Measurements from ENCODE around the gene FAM181A.
A peak's percentile ranks its signal among the peaks of the same experiment; 100 is the strongest.

The FAM181A gene

DNA sequence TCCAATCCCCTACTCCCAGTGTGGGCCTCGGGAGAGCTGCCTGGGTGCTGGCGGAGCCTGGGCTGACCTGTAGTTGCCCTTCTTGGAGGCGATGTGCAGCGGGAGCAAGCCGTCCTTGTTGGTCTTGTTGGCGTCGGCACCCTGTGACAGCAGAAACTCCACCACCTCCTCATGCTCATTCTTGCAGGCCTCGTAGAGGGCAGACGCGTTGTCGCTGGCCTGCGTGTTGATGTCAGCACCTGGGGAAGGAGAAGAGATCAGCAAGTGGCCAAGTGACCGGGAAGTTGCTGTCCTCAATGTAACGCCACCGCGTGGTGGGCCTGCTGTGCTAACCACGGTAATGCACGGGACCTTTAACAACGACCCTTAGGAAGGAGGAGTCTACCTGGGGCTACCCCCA lies 20.1 kb downstream of the FAM181A start:
- no peak for DNase-seq

DNA sequence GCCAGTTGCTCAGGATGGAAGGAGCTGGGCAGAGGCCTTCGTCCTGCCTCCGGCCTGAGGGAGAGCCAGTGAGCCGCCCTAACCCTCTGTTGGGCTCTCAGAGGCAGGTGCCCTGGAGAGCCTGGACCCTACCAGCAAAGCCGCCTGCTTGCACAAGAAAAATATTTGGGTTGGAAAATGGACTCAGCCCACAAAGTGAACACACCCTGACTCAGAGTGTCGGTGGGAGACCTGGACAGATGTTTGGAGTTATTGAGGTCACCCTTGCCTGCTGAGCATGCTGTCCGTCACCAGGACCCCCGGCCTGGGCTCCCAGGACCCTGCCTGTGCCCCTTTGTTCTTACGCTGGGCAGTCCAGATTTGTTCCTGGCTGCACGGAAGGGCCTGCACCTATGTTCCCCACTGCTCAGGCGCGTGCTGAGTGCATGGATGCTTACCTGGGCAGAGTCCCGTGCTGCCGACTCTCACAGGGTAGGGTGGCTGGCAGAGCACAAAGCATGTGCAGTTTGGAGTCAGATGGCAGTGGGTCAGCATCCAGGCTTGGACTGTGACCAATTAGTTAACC lies 22.4 kb downstream of the FAM181A start:
- no peak for DNase-seq

DNA sequence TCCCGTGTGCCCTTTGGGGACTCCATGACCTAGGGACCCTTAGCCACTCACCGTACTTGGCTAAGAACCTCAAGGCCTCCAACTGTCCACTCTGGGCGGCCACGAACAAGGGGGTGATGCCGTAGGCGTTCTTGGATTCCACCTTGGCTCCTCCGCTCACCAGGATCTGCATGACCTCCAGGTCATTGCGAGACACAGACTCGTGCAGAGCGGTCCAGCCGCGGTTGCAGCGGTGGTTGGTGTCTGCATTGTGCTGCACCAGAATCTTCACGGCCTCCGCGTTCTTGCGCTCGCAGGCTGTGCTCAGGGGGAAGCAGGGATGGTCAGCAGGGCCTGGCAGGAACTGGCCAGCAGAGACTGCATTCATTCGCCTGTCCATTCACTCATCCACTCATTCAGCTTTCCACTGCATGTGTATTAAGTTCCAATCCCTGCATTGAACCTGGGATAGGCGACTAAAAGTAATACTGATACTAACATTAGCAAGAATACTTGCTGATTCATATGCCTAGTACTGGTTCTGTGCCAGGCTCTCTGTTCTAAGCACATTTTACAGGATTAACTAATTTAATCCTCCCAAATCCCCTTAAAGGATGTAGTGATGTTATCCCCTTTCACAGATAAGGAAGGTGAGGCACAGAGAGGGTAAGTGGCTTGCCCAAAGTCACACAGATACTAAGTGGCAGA lies 23.9 kb downstream of the FAM181A start:
- no peak for DNase-seq

DNA sequence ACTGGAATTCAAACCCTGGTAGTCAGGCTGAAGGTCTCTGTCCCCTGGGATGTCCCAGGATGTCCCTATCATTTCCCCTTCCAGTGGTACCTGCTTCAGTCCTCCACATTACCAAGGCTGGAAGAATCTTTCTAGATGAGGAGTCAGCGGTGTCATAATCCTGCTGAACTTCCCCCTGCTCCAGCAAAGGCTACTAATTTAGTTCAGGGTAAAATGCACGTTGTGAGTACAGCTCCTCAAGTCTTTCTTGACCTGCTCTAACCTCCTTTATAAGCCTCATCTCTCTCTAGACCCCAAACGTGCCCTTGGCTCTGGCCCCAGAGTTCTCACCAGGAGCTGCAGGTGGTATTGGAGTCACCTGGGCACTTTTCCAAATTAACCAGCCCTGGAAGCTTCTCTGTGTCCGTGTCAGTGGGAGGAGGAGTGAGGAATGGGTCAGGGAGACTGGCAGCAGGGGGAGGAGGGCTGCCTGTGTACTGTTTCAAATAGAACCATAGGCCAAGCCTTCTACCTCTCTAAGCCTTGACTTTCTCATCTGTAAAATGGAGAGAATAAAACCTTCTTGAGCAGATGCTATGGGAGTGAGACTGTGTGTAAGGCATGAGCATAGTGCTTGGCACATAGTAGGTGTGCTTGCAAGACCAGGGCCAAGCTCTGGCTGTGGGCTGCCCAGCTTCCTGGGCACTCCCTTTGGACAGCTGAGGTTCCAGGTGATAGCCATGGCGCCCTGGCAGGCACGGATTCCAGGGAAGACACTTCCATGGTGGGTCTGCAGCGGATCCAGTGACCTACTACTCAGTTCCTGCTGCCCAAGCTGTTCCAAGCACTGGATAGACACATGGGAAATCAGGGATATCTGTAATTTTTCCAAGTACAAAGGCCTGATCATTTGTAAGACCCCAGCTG lies 24.7 kb downstream of the FAM181A start:
- DNase-seq: no peak

DNA sequence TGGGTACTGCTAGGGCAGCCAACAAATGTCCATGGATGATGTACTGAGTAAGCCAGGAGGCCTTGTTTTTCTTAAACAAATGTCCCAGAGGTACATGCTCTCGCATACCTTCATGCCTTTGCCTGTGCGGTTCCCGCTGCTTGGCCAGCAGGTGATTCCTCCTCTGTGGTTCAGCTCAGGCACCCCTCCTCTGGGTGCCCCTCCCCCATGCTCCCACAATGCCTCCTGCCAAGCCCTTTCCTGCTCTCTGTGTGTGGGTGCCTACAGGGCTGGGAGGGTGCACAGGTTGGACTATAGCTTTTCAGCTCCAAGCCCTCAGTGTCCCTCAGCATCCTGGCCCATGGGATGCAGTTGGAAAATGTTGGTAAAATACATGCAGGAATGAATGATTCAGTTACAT lies 25.7 kb downstream of the FAM181A start:
- no peak for DNase-seq

DNA sequence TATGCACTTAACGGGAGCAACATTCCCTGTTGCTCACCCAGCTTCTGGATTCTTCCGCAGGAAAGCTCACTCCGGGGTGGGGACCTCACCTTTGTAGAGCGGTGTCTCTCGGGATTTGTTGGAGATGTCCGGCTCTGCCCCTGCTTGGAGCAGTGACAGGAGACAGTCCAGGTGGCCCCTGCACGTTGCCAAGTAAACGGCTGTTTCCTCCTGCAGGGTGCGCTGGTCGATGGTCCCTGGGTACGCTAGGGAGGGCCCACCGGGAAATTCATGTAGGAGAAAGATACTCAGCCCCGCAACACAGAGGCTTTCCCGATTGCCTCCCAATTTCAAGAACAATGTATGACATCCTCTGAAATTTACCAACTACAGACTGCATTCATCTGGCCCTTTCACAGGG lies 26.1 kb downstream of the FAM181A start:
- no peak for DNase-seq

DNA sequence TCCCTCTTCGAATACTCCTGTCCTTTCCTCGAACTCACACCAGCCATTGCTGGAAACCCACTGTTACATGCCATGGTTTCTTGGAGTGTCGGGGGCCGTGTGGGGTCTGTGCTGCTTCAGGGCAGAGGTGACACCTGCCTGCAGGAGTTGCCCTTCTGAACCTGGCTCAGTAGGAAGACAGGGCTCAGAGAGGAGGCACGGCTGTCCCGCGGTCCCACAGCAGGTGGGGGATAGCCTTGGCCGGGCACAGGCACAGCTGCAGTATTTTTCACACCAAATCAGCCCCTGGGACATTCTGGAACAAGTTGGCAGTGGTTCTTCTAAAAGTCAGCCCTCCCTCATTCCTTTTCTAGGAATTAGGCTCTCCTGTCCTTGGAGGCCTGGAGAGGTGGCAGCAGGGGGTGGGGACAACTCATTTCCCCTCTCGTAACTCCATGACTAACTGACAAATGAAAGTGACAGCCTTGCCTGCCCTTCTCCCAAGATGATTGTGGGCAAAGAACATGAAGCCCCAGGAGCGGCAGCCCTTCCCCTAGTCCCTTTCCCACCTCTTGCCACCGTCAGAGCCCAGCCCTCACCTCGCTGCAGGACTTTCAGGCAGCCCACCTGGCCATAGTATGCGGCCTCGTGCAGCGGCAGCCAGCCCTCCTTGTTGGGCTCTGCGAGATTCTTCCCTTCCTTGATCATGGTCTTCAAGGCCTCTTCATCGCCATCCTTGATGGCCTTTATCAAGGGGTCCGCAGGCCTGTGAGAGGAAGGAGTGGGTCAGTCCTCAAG lies 26.8 kb downstream of the FAM181A start:
- DNase-seq: no peak

DNA sequence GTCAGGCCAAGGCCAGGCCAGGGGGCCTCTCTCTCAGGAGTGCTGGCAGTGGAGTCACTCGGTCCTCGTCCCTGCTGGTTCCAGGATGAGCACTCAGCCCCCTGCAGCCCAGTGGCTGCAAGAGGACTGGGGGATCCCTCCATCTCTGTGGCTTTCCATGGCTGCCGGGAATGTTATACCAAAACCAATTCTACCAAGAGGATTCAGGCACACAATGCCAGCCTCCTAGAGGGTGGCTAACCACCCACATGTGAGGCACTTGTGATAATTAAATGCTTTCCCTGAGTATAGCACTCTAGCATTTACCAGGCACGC lies 27.3 kb downstream of the FAM181A start:
- DNase-seq: no peak

DNA sequence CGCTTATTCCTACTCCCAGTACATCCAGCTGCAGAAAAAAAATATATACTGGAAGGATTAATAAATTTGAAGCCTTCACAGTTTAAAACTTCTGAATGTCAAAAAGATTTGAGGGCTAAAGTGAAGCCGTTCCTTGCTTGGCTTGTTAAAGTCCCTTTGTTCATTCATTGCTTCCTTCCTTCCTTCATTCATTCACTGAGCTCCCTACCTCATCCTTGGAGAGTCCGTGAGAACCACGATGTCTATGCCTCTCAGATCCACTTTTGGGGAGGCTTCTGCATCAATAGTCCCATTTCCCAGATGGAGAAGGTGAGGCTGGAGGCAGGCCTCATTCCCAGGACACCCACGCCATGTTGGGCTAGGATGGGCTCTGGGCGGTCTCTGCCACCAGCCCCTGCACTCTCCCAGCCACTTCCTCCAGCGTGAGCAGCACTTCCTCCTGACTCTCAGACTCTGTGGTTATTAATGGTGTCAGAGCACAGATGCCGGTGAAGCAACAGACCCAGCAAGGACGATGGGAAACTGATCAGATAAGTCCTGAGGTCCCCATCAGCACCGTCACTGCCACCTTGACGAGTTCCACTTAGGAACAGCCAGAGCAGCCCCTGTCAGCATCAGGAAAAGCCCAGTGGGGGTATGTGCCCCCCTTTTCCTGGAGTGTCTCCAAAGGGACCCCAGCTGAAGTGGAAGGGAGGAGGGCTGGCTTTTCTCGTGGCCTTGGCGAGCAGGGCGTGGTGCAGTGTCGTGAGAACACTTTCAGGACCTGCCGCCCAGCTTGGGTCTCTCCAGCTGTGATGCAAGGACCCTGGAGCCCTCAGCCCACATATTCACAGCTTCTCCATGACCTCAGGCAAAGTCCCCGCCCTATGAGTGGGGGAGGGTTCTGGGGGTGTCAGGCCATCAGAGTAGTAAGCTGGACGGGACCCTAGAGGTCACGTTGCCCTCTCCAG lies 28.0 kb downstream of the FAM181A start:
- peak in 2 of 58 donors; percentile 12 to 23 for DNase-seq

DNA sequence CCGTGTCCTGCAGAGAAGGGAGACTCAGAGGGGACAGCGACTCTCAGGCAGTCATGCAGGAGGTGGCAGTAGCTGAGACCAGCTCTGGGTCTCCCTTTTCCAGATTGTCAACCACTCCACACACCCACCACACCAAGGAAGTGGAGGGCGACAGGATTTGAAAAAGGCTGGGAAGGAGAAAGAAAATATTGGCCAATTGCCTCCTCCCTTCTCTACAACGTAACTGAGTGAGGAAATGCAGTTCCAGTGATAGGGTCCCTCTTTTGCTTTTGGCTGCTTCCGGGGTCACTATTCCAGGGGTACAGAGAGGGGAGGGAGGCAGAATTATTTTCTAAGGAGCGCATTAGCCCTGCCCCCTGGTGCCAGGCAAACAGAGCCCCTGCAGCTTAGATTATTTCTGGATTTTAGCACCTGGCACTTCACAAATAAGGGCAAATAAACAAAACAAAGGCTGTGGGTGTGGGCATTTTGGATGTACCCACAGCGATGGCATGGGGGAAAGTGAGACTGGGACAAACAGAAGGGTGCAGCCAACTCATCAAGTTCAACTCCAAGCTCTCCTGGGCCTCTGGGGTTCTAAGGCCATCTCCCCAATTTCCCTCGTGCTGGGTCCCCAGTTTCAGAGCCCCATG lies 28.8 kb downstream of the FAM181A start:
- no peak for DNase-seq

DNA sequence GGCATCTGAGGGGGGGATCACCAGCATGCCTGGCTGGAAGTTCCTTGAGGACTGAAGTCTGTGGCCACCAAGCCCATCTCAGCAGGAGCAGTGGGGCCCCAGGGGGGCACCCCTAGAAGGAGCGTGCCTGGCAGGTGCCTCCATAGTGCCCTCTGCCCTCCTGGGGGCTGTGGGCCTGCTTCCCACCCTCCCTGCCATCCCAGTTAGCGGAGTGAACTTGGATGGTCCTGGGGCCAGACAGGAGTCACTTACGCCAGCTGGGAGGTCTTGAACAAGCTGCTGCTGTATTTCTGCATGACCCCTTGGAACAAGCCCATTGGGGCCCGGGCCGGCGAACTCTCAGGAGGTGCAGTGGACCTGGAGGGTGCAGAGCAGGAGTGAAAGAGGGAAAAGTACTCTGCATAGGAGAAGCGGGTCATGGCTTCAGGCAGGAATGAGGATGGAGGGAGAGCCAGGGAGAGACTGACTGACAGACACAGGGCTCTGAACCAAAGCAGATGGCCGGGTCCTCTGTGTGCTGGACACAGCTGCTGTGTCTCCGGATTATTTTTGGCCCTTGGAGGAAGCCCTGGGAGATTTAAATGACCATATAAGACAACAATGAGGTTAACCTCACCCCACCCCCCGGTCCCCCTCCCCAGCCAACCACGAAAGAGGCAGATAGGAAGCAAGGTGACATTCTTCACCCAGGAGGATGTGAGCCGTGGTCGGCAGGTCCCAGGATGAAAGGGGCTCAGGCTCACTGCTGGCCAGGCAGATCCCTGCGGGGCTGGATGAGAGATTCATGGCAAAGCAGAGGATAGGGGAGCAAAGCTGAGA lies 29.6 kb downstream of the FAM181A start:
- DNase-seq: no peak

DNA sequence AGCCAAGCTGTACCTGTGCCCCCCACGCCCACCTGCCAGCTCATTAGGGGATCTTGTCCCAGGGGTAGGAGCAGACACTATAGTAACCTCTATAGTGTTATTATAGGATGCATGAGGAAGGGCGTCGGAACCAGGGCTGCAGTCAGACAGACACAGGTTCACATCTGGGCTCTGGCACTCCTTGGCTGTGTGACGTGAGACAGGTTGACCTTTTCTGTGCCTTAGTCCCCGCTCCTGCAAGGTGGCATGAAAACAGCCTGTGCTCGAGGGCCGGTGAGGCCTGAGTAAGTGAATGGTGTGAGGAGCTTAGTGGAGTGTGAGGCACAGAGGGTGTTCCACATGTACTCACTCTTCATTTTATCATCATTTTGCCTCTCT lies 30.2 kb downstream of the FAM181A start:
- no peak for DNase-seq

DNA sequence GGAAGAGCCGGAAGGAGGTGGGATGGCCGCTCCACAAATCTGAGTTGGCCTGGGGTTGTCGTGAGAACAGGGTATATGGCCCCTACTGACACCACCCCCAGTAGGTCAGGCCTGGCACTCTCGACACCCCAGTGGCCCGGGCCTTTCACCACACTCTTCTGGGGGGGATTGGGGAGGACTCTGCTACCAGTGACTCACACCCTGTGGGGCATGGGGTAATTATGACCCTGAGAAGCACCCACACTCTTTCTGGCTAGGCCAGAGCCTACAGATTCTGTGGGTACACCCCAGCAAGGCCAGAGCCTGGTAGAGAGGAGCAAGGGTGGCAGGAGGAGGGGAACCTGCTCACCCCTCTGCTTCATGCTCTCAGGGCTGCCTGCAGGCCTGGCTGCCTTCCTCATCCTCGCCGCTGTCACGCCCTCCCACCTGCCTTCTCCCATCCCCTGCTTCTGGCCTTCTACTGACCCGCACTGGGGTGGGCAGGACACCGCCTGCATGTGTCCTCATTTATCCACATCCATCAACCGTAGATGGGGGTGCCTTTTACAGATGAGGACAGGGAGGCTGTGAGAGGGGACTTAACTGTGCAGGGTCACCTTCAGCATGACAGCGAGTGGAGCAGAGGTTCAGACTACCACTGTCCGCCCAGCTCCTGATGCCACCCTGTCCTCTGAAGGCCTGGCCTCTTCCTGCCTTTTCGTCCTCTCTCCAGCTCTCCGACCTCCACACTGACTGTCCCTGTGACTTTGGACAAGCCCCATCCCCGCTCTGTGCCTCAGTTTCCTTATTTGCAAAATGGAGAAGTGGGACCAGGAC lies 30.8 kb downstream of the FAM181A start:
- no peak for DNase-seq

DNA sequence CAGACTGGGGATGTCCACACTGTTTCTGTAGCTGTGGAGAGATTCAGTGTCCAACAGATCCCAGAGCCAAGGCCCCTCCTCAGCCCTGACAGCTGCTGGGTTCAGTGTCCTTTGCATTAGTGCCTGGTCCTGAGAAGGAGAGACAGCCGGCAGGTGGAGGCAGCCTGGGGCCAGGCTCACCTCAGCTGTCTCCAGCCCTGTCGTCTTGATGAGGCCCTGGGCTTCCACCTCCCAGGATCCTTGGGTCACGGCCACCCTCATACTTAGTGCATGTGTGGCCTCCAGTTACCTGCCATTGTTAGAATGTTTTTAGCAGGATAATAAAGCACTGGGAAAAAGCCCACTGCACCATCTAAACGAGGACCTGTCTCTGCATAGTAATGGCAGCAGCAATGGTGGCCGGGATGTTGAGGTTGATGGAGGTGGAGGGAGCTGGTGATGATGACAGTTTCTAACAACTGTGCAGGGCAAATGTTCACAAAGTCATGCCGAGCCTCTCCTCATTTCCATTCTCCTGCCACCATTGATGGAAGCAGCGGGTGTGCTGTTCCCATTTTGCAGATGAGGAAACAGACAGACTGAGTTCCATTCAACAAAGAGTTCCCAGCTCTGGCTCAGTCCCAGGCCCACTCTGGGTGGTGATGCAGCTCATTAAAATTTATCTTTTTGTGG lies 31.6 kb downstream of the FAM181A start:
- no peak for DNase-seq

DNA sequence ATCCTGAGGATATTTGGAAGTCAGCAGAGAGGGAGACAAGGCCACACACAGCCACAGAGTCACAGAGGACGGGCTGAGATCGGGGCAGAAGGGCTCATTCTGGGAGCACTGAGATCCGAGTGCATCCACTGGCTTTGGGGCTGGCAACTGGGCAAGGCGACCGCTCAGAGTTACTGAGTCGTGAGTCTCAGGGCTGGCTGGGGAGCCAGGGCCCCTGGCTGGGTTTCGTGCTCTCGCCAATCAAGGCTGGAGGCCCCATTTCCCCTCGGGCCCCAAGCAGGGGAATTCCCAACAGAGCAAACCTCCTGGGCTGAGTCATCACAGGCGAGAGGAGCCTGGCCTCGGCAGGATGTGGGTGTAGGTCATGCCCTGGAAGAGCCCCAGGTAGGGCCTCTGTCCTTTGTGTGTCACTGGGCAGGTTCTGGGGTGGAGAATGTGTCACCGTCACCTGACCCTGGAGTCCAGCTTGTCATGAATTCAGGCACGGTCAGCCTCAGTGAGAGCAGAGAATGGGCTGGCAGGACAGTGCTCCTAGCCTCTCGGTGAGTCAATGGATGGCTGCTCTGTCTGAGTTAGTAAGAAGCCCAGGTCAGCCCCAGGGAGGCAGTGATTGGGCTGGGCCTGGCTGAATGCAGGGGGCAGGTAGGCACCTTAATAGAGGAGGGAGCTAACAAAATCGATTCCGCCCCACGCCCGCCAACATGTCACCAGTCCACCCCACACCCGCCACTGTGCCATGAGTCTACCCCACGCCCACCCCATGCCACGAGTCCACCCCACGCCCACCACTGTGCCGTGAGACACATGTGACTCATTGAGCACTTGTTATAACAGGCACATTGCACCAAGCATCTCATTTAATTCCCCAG lies 32.3 kb downstream of the FAM181A start:
- DNase-seq: peak in 2 of 58 donors; percentile 26 to 27

DNA sequence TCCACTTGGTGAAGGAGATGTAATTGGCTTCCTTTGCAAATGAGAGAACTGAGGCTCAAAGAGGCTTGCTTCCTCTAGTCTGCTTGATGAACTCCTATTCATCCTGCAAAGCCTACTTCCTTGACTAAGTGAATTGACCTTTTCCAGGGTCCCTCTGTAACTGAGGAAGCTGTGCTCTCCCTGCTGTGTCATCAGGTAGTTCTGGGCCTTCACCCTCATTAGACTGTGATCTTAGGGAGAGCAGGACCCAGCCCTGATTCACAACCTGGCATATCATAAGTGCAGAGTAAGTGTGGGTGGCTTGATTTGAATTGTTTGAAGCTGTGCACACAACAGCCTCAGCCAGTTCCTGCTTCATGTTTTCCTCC lies 32.9 kb downstream of the FAM181A start:
- no peak for DNase-seq

Measured in anterior cingulate cortex (tissue), 58 donors.